Neuronal stem cell (in vitro differentiated cells): ENCODE measurements around the gene LSM12.

Experiments
- DNase-seq: peaks from one replicate; pipeline ENCODE4 v3.0.0-alpha.2; 2013; ENCODE audit warnings: low spot score
- H2AFZ ChIP-seq: one replicate; pipeline ENCODE4 v1.6.1; 2013; ENCODE audit warnings: mild to moderate bottlenecking, low read length, inconsistent platforms
- H2AK5ac ChIP-seq: 2 replicates; pipeline ENCODE4 v1.6.1; 2013; ENCODE audit warnings: low read depth, mild to moderate bottlenecking, inconsistent platforms, low read length, moderate library complexity, mixed read lengths
- H2BK120ac ChIP-seq: 2 replicates; pipeline ENCODE4 v1.6.1; 2013; ENCODE audit warnings: low read depth, mild to moderate bottlenecking, inconsistent platforms, low read length, moderate library complexity, mixed read lengths
- H2BK12ac ChIP-seq: one replicate; pipeline ENCODE4 v1.6.1; 2013; ENCODE audit warnings: low read length, inconsistent platforms
- H2BK15ac ChIP-seq: 2 replicates; pipeline ENCODE4 v1.6.1; 2013; ENCODE audit warnings: mild to moderate bottlenecking, low read length, inconsistent platforms, mixed read lengths
- H2BK5ac ChIP-seq: one replicate; pipeline ENCODE4 v1.6.1; 2013; ENCODE audit warnings: inconsistent platforms, mild to moderate bottlenecking, low read length, moderate library complexity
- H3K14ac ChIP-seq: one replicate; pipeline ENCODE4 v1.6.1; 2013; ENCODE audit warnings: low read length, inconsistent platforms
- H3K18ac ChIP-seq: 2 replicates; pipeline ENCODE4 v1.6.1; 2013; ENCODE audit warnings: low read length, inconsistent platforms
- H3K23ac ChIP-seq: 2 replicates; pipeline ENCODE4 v1.6.1; 2013; ENCODE audit warnings: low read depth, mild to moderate bottlenecking, mixed read lengths, low read length, inconsistent platforms; ENCODE audit not compliant: poor library complexity
- H3K27ac ChIP-seq: replicated peaks from 3 replicates; pipeline ENCODE4 v1.5.1; 2013; ENCODE audit warnings: low read length, inconsistent platforms
- H3K27me3 ChIP-seq, 3 experiments: 2 replicates each; pipeline ENCODE4 v1.6.1; 2013; ENCODE audit warnings: low read length in 3 of 3, mild to moderate bottlenecking in 2 of 3, inconsistent platforms in 1 of 3, low read depth in 1 of 3, mixed read lengths in 1 of 3, moderate library complexity in 1 of 3; ENCODE audit not compliant: control insufficient read depth in 3 of 3, insufficient read depth in 3 of 3
- H3K36me3 ChIP-seq, 2 donors: replicated peaks in 1 of 2; 2 replicates each; pipeline ENCODE4 v1.6.1; 2013; ENCODE audit warnings: low read length in 2 of 2; ENCODE audit not compliant: control insufficient read depth in 2 of 2, insufficient read depth in 2 of 2
- H3K4ac ChIP-seq: 2 replicates; pipeline ENCODE4 v1.6.1; 2013; ENCODE audit warnings: inconsistent platforms, mild to moderate bottlenecking, low read length, moderate library complexity
- H3K4me1 ChIP-seq, 2 donors: 1 replicate in 1 of 2; 2 replicates in 1 of 2; pipeline ENCODE4 v1.6.1; 2013; ENCODE audit warnings: low read length in 2 of 2, low read depth in 1 of 2; ENCODE audit not compliant: control insufficient read depth in 2 of 2, insufficient read depth in 1 of 2
- H3K4me2 ChIP-seq: one replicate; pipeline ENCODE4 v1.6.1; 2013; ENCODE audit warnings: mild to moderate bottlenecking, low read length, inconsistent platforms; ENCODE audit not compliant: insufficient read depth, poor library complexity, severe bottlenecking
- H3K4me3 ChIP-seq, 2 donors: 2 replicates each; pipeline ENCODE4 v1.5.1; 2013; ENCODE audit warnings: low read length in 2 of 2, mild to moderate bottlenecking in 2 of 2, inconsistent platforms in 1 of 2, moderate library complexity in 1 of 2
- H3K79me1 ChIP-seq: one replicate; pipeline ENCODE4 v1.6.1; 2013; ENCODE audit warnings: low read depth, mild to moderate bottlenecking, inconsistent platforms, low read length, moderate library complexity
- H3K9ac ChIP-seq: one replicate; pipeline ENCODE4 v1.6.1; 2013; ENCODE audit warnings: mild to moderate bottlenecking, low read depth, low read length, inconsistent platforms; ENCODE audit not compliant: poor library complexity
- H3K9me3 ChIP-seq, 2 donors: replicated peaks in 1 of 2; 2 replicates each; pipeline versions ENCODE3 to v1.6.1; 2013; ENCODE audit warnings: low read length in 2 of 2, mild to moderate bottlenecking in 2 of 2, inconsistent platforms in 1 of 2, low read depth in 1 of 2, mixed read lengths in 1 of 2, moderate library complexity in 1 of 2; ENCODE audit not compliant: control insufficient read depth in 2 of 2, insufficient read depth in 1 of 2
- H4K8ac ChIP-seq: one replicate; pipeline ENCODE4 v1.6.1; 2013; ENCODE audit warnings: low read depth, mild to moderate bottlenecking, inconsistent platforms, low read length, moderate library complexity
- H4K91ac ChIP-seq: one replicate; pipeline ENCODE4 v1.6.1; 2013; ENCODE audit warnings: low read length, low read depth, mild to moderate bottlenecking, inconsistent platforms; ENCODE audit not compliant: poor library complexity
- WGBS, 2 donors: extraction: QIAGEN DNeasy Blood & Tissue Kit; methylation state at CpG; one replicate each; pipeline ENCODE4 v1.1.7; 2013; ENCODE audit warnings: missing lambda C conversion rate in 2 of 2, mixed read lengths in 1 of 2; ENCODE audit not compliant: insufficient read length in 2 of 2, insufficient replicate concordance in 1 of 2; ENCODE audit errors: extremely low coverage in 2 of 2; 5-methylcytosine and 5-hydroxymethylcytosine counted together

The LSM12 gene

DNA sequence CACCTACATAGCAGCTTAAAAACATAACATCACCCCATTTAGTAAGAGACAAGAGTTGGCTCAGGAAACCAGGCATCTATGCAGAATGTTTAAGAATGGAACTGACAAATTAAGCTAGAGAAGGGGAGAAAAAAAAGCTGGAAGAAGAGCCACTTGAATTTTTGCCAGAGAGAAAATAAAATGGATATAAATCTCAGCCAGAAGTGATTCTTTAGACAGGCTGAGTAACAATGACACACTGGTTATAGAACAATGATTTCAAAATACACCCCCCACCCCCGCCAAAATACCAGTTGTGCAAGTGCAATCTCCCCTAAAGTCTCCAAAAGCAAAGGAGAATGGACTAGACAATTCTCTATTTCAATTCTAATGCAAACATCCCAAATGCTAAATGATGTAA lies 22.4 kb downstream of the LSM12 start:
- Histone ChIP-seq H2BK120ac (no peak overlapping the region), H3K18ac (no peak overlapping the region), H3K14ac (no peak overlapping the region), H2BK15ac (no peak overlapping the region), H2BK12ac (no peak overlapping the region), H2AFZ (no peak overlapping the region), H4K91ac (no peak overlapping the region), H3K36me3 (peaks cover 12 to 49% of the 10 kb centered on the region in 2 donors), H3K4ac (no peak overlapping the region), H4K8ac (no peak overlapping the region), H3K4me2 (no peak overlapping the region), H2BK5ac (no peak overlapping the region), H3K4me3 (no peak overlapping the region), H3K79me1 (peaks cover 6% of the 10 kb centered on the region), H3K4me1 (no peaks in the 10 kb centered on the region), H3K27ac (no peak overlapping the region), H3K9me3 (no peaks in the 10 kb centered on the region), H2AK5ac (no peak overlapping the region), H3K27me3 (no peaks in the 10 kb centered on the region), H3K23ac (no peak overlapping the region), H3K9ac (no peak overlapping the region)
- no peak for DNase-seq
- no CpG with 5 or more reads among the region's 1 CpG for WGBS, 2 donors

GRCh38 chr17:44043272-44043696 lies 23.2 kb downstream of the LSM12 start:
- Histone ChIP-seq H4K8ac (no peak overlapping the region), H3K4me3 (no peak overlapping the region), H2AK5ac (no peak overlapping the region), H3K18ac (no peak overlapping the region), H3K4ac (no peak overlapping the region), H2BK15ac (no peak overlapping the region), H3K9me3 (no peaks in the 10 kb centered on the region), H2AFZ (no peak overlapping the region), H2BK12ac (no peak overlapping the region), H3K14ac (no peak overlapping the region), H3K4me1 (no peaks in the 10 kb centered on the region), H2BK5ac (no peak overlapping the region), H3K27me3 (no peaks in the 10 kb centered on the region), H3K23ac (no peak overlapping the region), H4K91ac (no peak overlapping the region), H3K36me3 (peaks cover 14 to 48% of the 10 kb centered on the region in 2 donors), H3K9ac (no peak overlapping the region), H3K27ac (no peak overlapping the region), H3K79me1 (peaks cover 8% of the 10 kb centered on the region), H2BK120ac (no peak overlapping the region), H3K4me2 (no peak overlapping the region)
- DNase-seq: no peak
- WGBS, 2 donors: no CpG with 5 or more reads among the region's 4 CpGs

GRCh38 chr17:44039829-44040635 lies 26.4 kb downstream of the LSM12 start:
- Histone ChIP-seq H4K91ac (no peak overlapping the region), H3K9me3 (no peaks in the 10 kb centered on the region), H3K4me3 (no peak overlapping the region), H2BK5ac (no peak overlapping the region), H2BK12ac (no peak overlapping the region), H3K9ac (no peak overlapping the region), H3K4me2 (no peak overlapping the region), H3K23ac (no peak overlapping the region), H3K4ac (no peak overlapping the region), H3K79me1 (peaks cover 5% of the 10 kb centered on the region), H3K27me3 (no peaks in the 10 kb centered on the region), H2AK5ac (no peak overlapping the region), H3K27ac (no peak overlapping the region), H4K8ac (no peak overlapping the region), H3K4me1 (no peaks in the 10 kb centered on the region), H2BK120ac (no peak overlapping the region), H3K18ac (no peak overlapping the region), H2AFZ (no peak overlapping the region), H3K36me3 (peaks cover 25 to 54% of the 10 kb centered on the region in 2 donors), H3K14ac (no peak overlapping the region), H2BK15ac (no peak overlapping the region)
- no CpG with 5 or more reads among the region's 6 CpGs for WGBS, 2 donors
- no peak for DNase-seq

DNA sequence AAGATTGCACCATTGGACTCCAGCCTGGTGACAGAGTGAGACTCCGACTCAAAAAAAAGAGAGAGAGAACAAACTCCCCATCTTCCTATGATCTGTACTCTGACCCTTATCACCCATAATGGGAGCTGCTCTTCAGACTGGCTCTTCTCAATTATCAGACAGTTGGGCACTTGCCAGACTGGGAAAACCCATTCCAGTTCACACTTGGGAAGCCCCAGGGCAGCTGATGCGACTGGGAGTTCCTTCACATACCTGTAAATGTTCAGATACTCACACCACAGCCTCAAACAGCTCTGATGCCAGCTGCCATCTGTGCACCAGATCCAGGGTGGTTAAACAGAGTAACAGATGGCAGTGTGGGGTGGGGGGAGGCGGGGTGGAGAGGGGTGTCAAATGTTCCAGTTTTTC lies 27.9 kb downstream of the LSM12 start:
- Histone ChIP-seq H2AK5ac (no peak overlapping the region), H4K8ac (no peak overlapping the region), H3K9me3 (no peaks in the 10 kb centered on the region), H3K14ac (no peak overlapping the region), H3K4ac (no peak overlapping the region), H3K18ac (no peak overlapping the region), H2AFZ (no peak overlapping the region), H3K4me1 (no peaks in the 10 kb centered on the region), H2BK15ac (no peak overlapping the region), H3K4me3 (no peak overlapping the region), H2BK12ac (no peak overlapping the region), H4K91ac (no peak overlapping the region), H3K9ac (no peak overlapping the region), H3K36me3 (peaks cover 29 to 54% of the 10 kb centered on the region in 2 donors), H3K79me1 (peaks cover 5% of the 10 kb centered on the region), H3K4me2 (no peak overlapping the region), H3K27ac (no peak overlapping the region), H2BK5ac (no peak overlapping the region), H3K23ac (no peak overlapping the region), H3K27me3 (no peaks in the 10 kb centered on the region), H2BK120ac (no peak overlapping the region)
- WGBS, 2 donors: no CpG with 5 or more reads among the region's 3 CpGs
- DNase-seq: no peak
